HepG2 (cell line): ENCODE measurements around the gene ELMO2. TPM values are rescaled to one million over a fixed set of nuclear protein-coding genes. Genes with fewer than 3 reads are reported as not detected.
A peak's percentile ranks its signal among the peaks of the same experiment; 100 is the strongest.

Experiments used
- ATF3 ChIP-seq: sonication (generic); formaldehyde crosslinking; IDR thresholded peaks from 2 replicates; pipeline ENCODE4 v1.4.0; 2020; ENCODE audit warnings: missing genetic modification reagents
- CREM ChIP-seq, 2 experiments: sonication (generic) in 1 of 2; formaldehyde crosslinking in 1 of 2; IDR thresholded peaks; 2 replicates each; pipeline versions ENCODE4 v1.4.0 to v1.6.1; 2016 to 2020; ENCODE audit warnings: antibody characterized with exemption in 1 of 2, mild to moderate bottlenecking in 1 of 2, missing genetic modification reagents in 1 of 2
- DNMT1 ChIP-seq: sonication (generic); formaldehyde crosslinking; IDR thresholded peaks from 2 replicates; pipeline ENCODE4 v1.5.1; 2020; ENCODE audit warnings: mild to moderate bottlenecking, missing genetic modification reagents
- EP300 ChIP-seq, 3 experiments: sonication (generic) in 1 of 3; formaldehyde crosslinking in 1 of 3; IDR thresholded peaks; 2 replicates each; pipeline versions ENCODE4 v1.5.1 to v1.6.1; 2011 to 2020; ENCODE audit warnings: low read depth in 2 of 3, low read length in 2 of 3, borderline replicate concordance in 1 of 3, improper control_type of control experiment in 1 of 3, mild to moderate bottlenecking in 1 of 3, missing genetic modification reagents in 1 of 3, moderate library complexity in 1 of 3
- KLF9 ChIP-seq: IDR thresholded peaks from 2 replicates; pipeline ENCODE4 v1.6.1; 2016; ENCODE audit warnings: low read depth
- KMT2B ChIP-seq: IDR thresholded peaks from 2 replicates; pipeline ENCODE4 v1.6.1; 2016; ENCODE audit warnings: missing genetic modification reagents, missing compliant biosample characterization
- PAF1 ChIP-seq: IDR thresholded peaks from 2 replicates; pipeline ENCODE4 v1.6.1; 2016; ENCODE audit warnings: missing genetic modification reagents, missing compliant biosample characterization
- PLSCR1 ChIP-seq: sonication (generic); formaldehyde crosslinking; IDR thresholded peaks from 2 replicates; pipeline ENCODE4 v1.5.0; 2020; ENCODE audit warnings: missing genetic modification reagents, mild to moderate bottlenecking, borderline replicate concordance
- SATB2 ChIP-seq: sonication (generic); formaldehyde crosslinking; IDR thresholded peaks from 2 replicates; pipeline ENCODE4 v1.5.0; 2020; ENCODE audit warnings: missing genetic modification reagents
- SMAD9 ChIP-seq: sonication (generic); formaldehyde crosslinking; IDR thresholded peaks from 2 replicates; pipeline ENCODE4 v1.5.1; 2020; ENCODE audit warnings: mild to moderate bottlenecking, missing genetic modification reagents
- SNAPC4 ChIP-seq: sonication (generic); formaldehyde crosslinking; IDR thresholded peaks from 2 replicates; pipeline ENCODE4 v1.4.0; 2020; ENCODE audit warnings: mild to moderate bottlenecking, missing genetic modification reagents
- ZFP36L1 ChIP-seq: sonication (generic); formaldehyde crosslinking; IDR thresholded peaks from 2 replicates; pipeline ENCODE4 v1.8.0; 2022; ENCODE audit warnings: mild to moderate bottlenecking, missing genetic modification reagents, moderate library complexity
- ZKSCAN5 ChIP-seq: sonication (generic); formaldehyde crosslinking; IDR thresholded peaks from 2 replicates; pipeline ENCODE4 v1.5.1; 2020; ENCODE audit warnings: mild to moderate bottlenecking, missing genetic modification reagents
- ZNF10 ChIP-seq: sonication (generic); formaldehyde crosslinking; IDR thresholded peaks from 2 replicates; pipeline ENCODE4 v1.4.0; 2020; ENCODE audit warnings: mild to moderate bottlenecking, low read depth, missing genetic modification reagents, borderline replicate concordance
- ZNF251 ChIP-seq: sonication (generic); formaldehyde crosslinking; IDR thresholded peaks from 2 replicates; pipeline ENCODE4 v1.9.0; 2021; ENCODE audit warnings: mild to moderate bottlenecking, missing genetic modification reagents
- ZNF549 ChIP-seq: sonication (generic); formaldehyde crosslinking; IDR thresholded peaks from 2 replicates; pipeline ENCODE4 v1.5.0; 2020; ENCODE audit warnings: missing genetic modification reagents
- ZNF580 ChIP-seq: IDR thresholded peaks from 2 replicates; pipeline ENCODE4 v1.6.1; 2016; ENCODE audit warnings: low read depth, borderline replicate concordance
- ZNF639 ChIP-seq: conservative IDR thresholded peaks from 2 replicates; pipeline ENCODE4 v1.6.1; 2018; ENCODE audit warnings: missing genetic modification reagents
- ZNF709 ChIP-seq: sonication (generic); formaldehyde crosslinking; IDR thresholded peaks from 2 replicates; pipeline ENCODE4 v1.5.0; 2020; ENCODE audit warnings: mild to moderate bottlenecking, missing genetic modification reagents
- ZNF775 ChIP-seq: sonication (generic); formaldehyde crosslinking; IDR thresholded peaks from 2 replicates; pipeline ENCODE4 v1.4.0; 2020; ENCODE audit warnings: missing genetic modification reagents, mild to moderate bottlenecking, moderate library complexity, borderline replicate concordance
- ZSCAN25 ChIP-seq: sonication (generic); formaldehyde crosslinking; IDR thresholded peaks from 2 replicates; pipeline ENCODE4 v1.8.0; 2022; ENCODE audit warnings: mild to moderate bottlenecking, missing genetic modification reagents
- polyA plus RNA-seq, 8 experiments: library from polyadenylated mRNA; depleted of rRNA in 3 of 8; stranded (reverse) in 7 of 8; unstranded in 1 of 8; fragments of >200 nt; fragmentation: Illumina TruSeq in 4 of 8; extraction: Trizol in 4 of 8; gene quantifications; 2 replicates each; pipeline versions ENCODE4 v1.2.1 to v1.2.3, GENCODE V29; 2011 to 2016; ENCODE audit warnings: low read depth in 4 of 8, missing spikeins in 1 of 8, mixed read lengths in 1 of 8; ENCODE audit not compliant: insufficient read depth in 1 of 8
- total RNA-seq, 5 experiments: library from RNA; depleted of rRNA; stranded (reverse); fragments of >200 nt; fragmentation: Illumina TruSeq; extraction: Trizol; gene quantifications; 2 replicates each; pipeline ENCODE4 v1.2.3, GENCODE V29; 2016; ENCODE audit warnings: low read depth in 1 of 5

The ELMO2 gene
- total and polyA plus RNA-seq, 2 of the 13 experiments (the other 11 are each of a cell fraction or from before 2014, with no cell fraction given): 30.6 to 35.7 TPM

- TF ChIP-seq PLSCR1 (CRISPR knock-in tag) (no peak), ZFP36L1 (CRISPR knock-in tag) (peak; percentile 59; the same call in 1 of the 2 replicates), ZNF251 (CRISPR knock-in tag) (no peak), SNAPC4 (CRISPR knock-in tag) (peak; percentile 90), DNMT1 (CRISPR knock-in tag) (no peak), ZNF10 (CRISPR knock-in tag) (0 out of 2 replicates have a peak, but pooled peaks have one; percentile 11), ZNF775 (no peak), KLF9 (CRISPR knock-in tag) (peak; percentile 84), ZNF549 (peak; percentile 64), CREM (IDR thresholded peaks at IDR 0.05) (peak; percentile 87), CREM (CRISPR knock-in tag; IDR thresholded peaks at IDR 0.05) (0 out of 2 replicates have a peak, but pooled peaks have one; percentile 37), PAF1 (no peak), EP300 (IDR thresholded peaks at IDR 0.05; ENCODE audit: low read depth in 2 of 2, low read length in 2 of 2) (no peak; a peak in 1 of 4 replicates), EP300 (CRISPR knock-in tag; IDR thresholded peaks at IDR 0.05; ENCODE audit: borderline replicate concordance) (peak; percentile 41; the same call in 1 of the 2 replicates), ZSCAN25 (CRISPR knock-in tag) (peak; percentile 82), ZNF580 (peak; percentile 94), SATB2 (CRISPR knock-in tag) (peak; percentile 85; the same call in 1 of the 2 replicates), ATF3 (CRISPR knock-in tag) (peak; percentile 79), KMT2B (CRISPR knock-in tag) (peak; percentile 90), ZKSCAN5 (CRISPR knock-in tag) (no peak), ZNF639 (peak; percentile 89; the same call in 1 of the 2 replicates), ZNF709 (CRISPR knock-in tag) (peak; percentile 86; the same call in 1 of the 2 replicates), SMAD9 (CRISPR knock-in tag) (peak; percentile 92)
These were observed 42.3 kb downstream of the ELMO2 start (continued) for GRCh38 chr20:46363874-46364669.
